ENCODE measurements around the gene AGBL4. TPM values are rescaled to one million over a fixed set of nuclear protein-coding genes. Genes with fewer than 3 reads are reported as not detected.

AGBL4 gene
- total and polyA plus RNA-seq, 2 of the 4 experiments (the other 2 are of a cell fraction): not detected

DNA sequence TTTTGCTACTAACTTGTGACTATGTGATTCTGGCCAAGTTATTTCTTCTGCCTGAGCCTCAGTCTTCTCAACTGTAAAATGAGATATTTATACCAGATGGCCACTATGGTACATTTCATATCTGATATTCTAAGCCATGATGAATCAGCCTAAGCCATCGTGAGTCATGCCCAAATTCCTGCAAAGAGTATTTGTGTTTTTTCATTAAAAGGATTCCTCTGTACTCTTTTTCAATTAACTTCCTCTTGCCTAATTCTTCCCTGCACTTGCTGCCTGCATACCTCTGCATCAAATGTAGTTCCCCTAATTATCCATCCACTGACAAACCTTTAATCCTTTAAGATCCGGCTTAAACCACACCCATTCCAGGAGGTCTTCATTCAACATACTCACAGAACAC lies 672.0 kb downstream of the AGBL4 start:
- Histone ChIP-seq H3K23ac (ENCODE audit: low read depth, low read length) (no peak overlapping the region), H3K9me1 (ENCODE audit: insufficient read depth, low read length) (no peaks in the 10 kb centered on the region), H4K91ac (ENCODE audit: insufficient read depth, low read depth, low read length) (no peak overlapping the region), H3K4ac (ENCODE audit: low read depth, low read length) (no peak overlapping the region), H2AK9ac (replicated peaks; ENCODE audit: low read depth, low read length, poor library complexity) (no peak overlapping the region), H3K9me3 (ENCODE audit: control insufficient read depth, insufficient read depth, low read length) (peaks cover 8% of the 10 kb centered on the region), H2BK15ac (ENCODE audit: low read depth, low read length) (no peak overlapping the region), H2BK120ac (ENCODE audit: low read depth, low read length) (no peak overlapping the region), H2BK5ac (ENCODE audit: low read depth, low read length, poor library complexity, severe bottlenecking) (no peak overlapping the region), H3K14ac (replicated peaks; ENCODE audit: low read depth, low read length) (no peak overlapping the region), H4K5ac (ENCODE audit: low read depth, low read length) (no peak overlapping the region), H3K4me1 (ENCODE audit: control insufficient read depth, insufficient read depth, low read length) (no peaks in the 10 kb centered on the region), H3K79me1 (ENCODE audit: low read depth in 1 of 2, low read length in 2 of 2) (no peaks in the 10 kb centered on the region), H4K8ac (ENCODE audit: low read depth in 2 of 2, low read length in 2 of 2) (no peak overlapping the region), H3K4me3 (ENCODE audit: insufficient read depth, low read depth, low read length) (no peak overlapping the region), H3K18ac (ENCODE audit: low read depth, low read length) (no peak overlapping the region), H3K27me3 (ENCODE audit: control insufficient read depth, insufficient read depth, low read length) (no peaks in the 10 kb centered on the region), H4K20me1 (ENCODE audit: insufficient read depth, low read length) (no peaks in the 10 kb centered on the region), H3K4me2 (ENCODE audit: low read depth, low read length) (no peak overlapping the region), H3K36me3 (ENCODE audit: control insufficient read depth, insufficient read depth, low read length) (no peaks in the 10 kb centered on the region), H3K56ac (ENCODE audit: extremely low read depth, insufficient read depth, low read length) (no peak overlapping the region), H2AFZ (replicated peaks; ENCODE audit: low read length, poor library complexity) (no peak overlapping the region), H2BK20ac (ENCODE audit: low read depth, low read length) (no peak overlapping the region), H2AK5ac (ENCODE audit: low read depth, low read length) (no peak overlapping the region), H3K27ac (ENCODE audit: insufficient read depth, low read length) (no peak overlapping the region), H3K9ac (ENCODE audit: low read depth, low read length) (no peak overlapping the region)
- ATAC-seq (ENCODE audit: low read depth): no peak
- WGBS, 2 experiments (ENCODE audit: extremely low coverage in 2 of 2, insufficient read length in 1 of 2): no CpG with 5 or more reads among the region's 2 CpGs
- no peak for TF ChIP-seq MAFK (IDR thresholded peaks at IDR 0.05; ENCODE audit: low read depth, low read length)
- no peak for TF ChIP-seq FOS (IDR thresholded peaks at IDR 0.05; ENCODE audit: low read depth, low read length)
- TF ChIP-seq MAZ (IDR thresholded peaks at IDR 0.05; ENCODE audit: borderline replicate concordance, low read depth, low read length): no peak
- no peak for TF ChIP-seq RCOR1 (IDR thresholded peaks at IDR 0.05; ENCODE audit: insufficient replicate concordance, low read length)
- TF ChIP-seq RAD21 (IDR thresholded peaks at IDR 0.05; ENCODE audit: low read length): no peak
- DNase-seq: no peak
- BruUV-seq (replicated peaks): no TSS peak
- POLR2A ChIA-PET (ENCODE audit: unreplicated experiment): no interaction called here
- CTCF ChIA-PET: interaction anchor here (0.6 kb wide), 1 partner anchor 54 kb away, joined by 3 read pairs; no protein-coding TSS in a partner anchor
- intact Hi-C loops (cut with micrococcal nuclease): no loop called here
- in situ Hi-C loops (cut with MboI; ENCODE audit: low sequenced_read_pairs): no loop called here
- dilution Hi-C loops (cut with HindIII; ENCODE audit: low sequenced_read_pairs, unreplicated experiment): no loop called here
